HL-60/S4 (cell line): Measurements from ENCODE around the gene FSTL5.

Source experiments
- in situ Hi-C: fragments of 300-500 bp; cut with MboI; formaldehyde crosslinking; loops from 2 replicates; pipeline ENCODE4 v1.14.3; 2022; ENCODE audit warnings: low sequenced_read_pairs

The FSTL5 gene

GRCh38 chr4:161345741-161346140, 818.1 kb downstream of the FSTL5 start:
- in situ Hi-C loops, result no loop called here

GRCh38 chr4:161343569-161343950, 820.2 kb downstream of the FSTL5 start:
- in situ Hi-C loops, result no loop called here

- in situ Hi-C loops, result no loop called here
Measured at GRCh38 chr4:161342881-161343568, 820.8 kb downstream of the FSTL5 start.

- in situ Hi-C loops, result no loop called here
Measured at GRCh38 chr4:161336621-161337020, 827.2 kb downstream of the FSTL5 start.

GRCh38 chr4:161336016-161336530, 827.7 kb downstream of the FSTL5 start:
- in situ Hi-C loops, result no loop called here
